Stimulated activated effector memory CD8-positive, alpha-beta T cell treated with anti-CD3 and anti-CD28 coated beads, Interleukin-12 subunit alpha, Interleukin-12 subunit beta, amount 100 ng/mL, for 72 hours (primary cell): ENCODE results near the gene MYH2.

ENCODE experiments used
- ATAC-seq: fragments of 150-1000 bp; cut with Tn5 transposase; 2 replicates; pipeline ENCODE4 v1.10.0; 2021
- DNase-seq, 2 donors: peaks; one replicate each; pipeline ENCODE4 v3.0.0; 2021 to 2022; ENCODE audit warnings: low spot score in 2 of 2
- H3K27ac Mint-ChIP-seq: one replicate; pipeline ENCODE4 v1.8.0; 2022; ENCODE audit warnings: mild to moderate bottlenecking, mixed read lengths
- H3K36me3 Mint-ChIP-seq: one replicate; pipeline ENCODE4 v1.8.0; 2022; ENCODE audit warnings: mild to moderate bottlenecking, mixed read lengths
- H3K4me1 Mint-ChIP-seq: one replicate; pipeline ENCODE4 v1.8.0; 2022; ENCODE audit warnings: mixed read lengths
- H3K4me3 Mint-ChIP-seq: one replicate; pipeline ENCODE4 v1.8.0; 2022; ENCODE audit warnings: mild to moderate bottlenecking, mixed read lengths
- H3K9me3 Mint-ChIP-seq: one replicate; pipeline ENCODE4 v1.8.0; 2022; ENCODE audit warnings: mixed read lengths

Gene MYH2

GRCh38 chr17:10532026-10532425, 17.4 kb downstream of the MYH2 start:
- DNase-seq (no peak), ATAC-seq (no peak)
- H3K36me3 Mint-ChIP-seq, result no peaks in the 10 kb centered on the region
- no peaks in the 10 kb centered on the region for H3K4me1 Mint-ChIP-seq
- no peaks in the 10 kb centered on the region for H3K9me3 Mint-ChIP-seq
- H3K27ac Mint-ChIP-seq, result no peak overlapping the region
- H3K4me3 Mint-ChIP-seq, result no peak overlapping the region

DNA sequence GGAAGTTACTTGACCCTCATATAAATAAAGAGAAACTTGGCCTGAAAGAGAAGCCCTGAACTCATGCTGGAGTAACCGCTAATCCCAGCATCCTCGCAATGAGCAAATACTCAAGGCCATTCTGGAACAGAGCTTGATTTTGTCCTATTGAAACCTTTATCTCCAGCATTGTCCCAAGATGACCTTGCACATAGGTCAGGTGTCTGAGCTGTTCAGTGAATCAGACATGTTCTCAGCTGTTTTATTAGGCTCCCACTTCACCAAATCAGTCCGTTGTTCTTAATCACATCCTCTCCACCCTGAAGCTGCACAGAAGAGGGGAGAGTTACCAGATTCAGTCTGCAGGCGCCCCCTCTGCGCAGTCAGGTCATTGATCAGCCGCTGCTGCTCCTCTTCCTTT, 22.0 kb downstream of the MYH2 start:
- Mint-ChIP-seq H3K4me3 (no peak overlapping the region), H3K4me1 (no peaks in the 10 kb centered on the region), H3K27ac (no peak overlapping the region), H3K9me3 (no peaks in the 10 kb centered on the region), H3K36me3 (no peaks in the 10 kb centered on the region)
- ATAC-seq (no peak), DNase-seq (no peak)

- Mint-ChIP-seq H3K36me3 (no peaks in the 10 kb centered on the region), H3K27ac (no peak overlapping the region), H3K9me3 (no peaks in the 10 kb centered on the region), H3K4me1 (no peaks in the 10 kb centered on the region), H3K4me3 (no peak overlapping the region)
- no peak for ATAC-seq
- no peak for DNase-seq
These were observed 22.9 kb downstream of the MYH2 start for GRCh38 chr17:10526517-10526916.

- ATAC-seq (no peak), DNase-seq (no peak)
- Mint-ChIP-seq H3K27ac (no peak overlapping the region), H3K36me3 (no peaks in the 10 kb centered on the region), H3K4me3 (no peak overlapping the region), H3K9me3 (no peaks in the 10 kb centered on the region), H3K4me1 (no peaks in the 10 kb centered on the region)
These were observed 26.4 kb downstream of the MYH2 start for GRCh38 chr17:10523064-10523463.

DNA sequence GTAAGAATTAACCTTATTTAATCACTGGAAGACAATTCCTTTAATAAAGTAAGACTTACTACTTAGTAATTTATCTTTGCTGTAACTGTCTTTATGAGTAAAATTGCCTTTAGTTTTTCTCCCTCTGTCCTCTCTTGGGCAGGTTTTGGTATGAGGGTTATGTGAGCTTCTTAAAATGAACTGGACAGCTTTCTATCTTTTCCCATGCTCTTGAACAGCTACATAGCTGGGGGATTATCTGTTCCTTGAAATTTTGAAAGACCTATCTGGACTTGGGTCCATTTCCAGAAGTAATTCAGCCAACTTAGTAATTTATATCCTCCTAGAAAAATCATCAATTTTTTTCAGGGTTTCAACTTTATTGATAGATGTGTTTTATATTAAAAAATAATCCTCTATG, 27.5 kb downstream of the MYH2 start:
- no peak overlapping the region for H3K27ac Mint-ChIP-seq
- H3K4me1 Mint-ChIP-seq, result no peaks in the 10 kb centered on the region
- H3K4me3 Mint-ChIP-seq, result no peak overlapping the region
- H3K9me3 Mint-ChIP-seq, result no peaks in the 10 kb centered on the region
- H3K36me3 Mint-ChIP-seq, result no peaks in the 10 kb centered on the region
- DNase-seq (no peak), ATAC-seq (no peak)

GRCh38 chr17:10518271-10519037, 31.0 kb downstream of the MYH2 start, which contains the start of gene MYH1:
TSS of gene MYH1 (minus strand) at chr17:10518542. CDS start at chr17:10516642, 1,900 bp downstream.
- H3K4me1 Mint-ChIP-seq, result no peaks in the 10 kb centered on the region
- no peak within 1 kb of the TSS for H3K4me3 Mint-ChIP-seq
- ATAC-seq, result no peak
- no peak for DNase-seq
- H3K36me3 Mint-ChIP-seq, result no peaks in the 10 kb centered on the region
- no peak within 1 kb of the TSS for H3K27ac Mint-ChIP-seq
- no peaks in the 10 kb centered on the region for H3K9me3 Mint-ChIP-seq

- Mint-ChIP-seq H3K9me3 (no peaks in the 10 kb centered on the region), H3K4me1 (no peaks in the 10 kb centered on the region), H3K36me3 (no peaks in the 10 kb centered on the region), H3K4me3 (no peak overlapping the region), H3K27ac (no peak overlapping the region)
- DNase-seq, result no peak
- ATAC-seq, result no peak
These were observed 32.8 kb downstream of the MYH2 start for GRCh38 chr17:10516638-10517037.

DNA sequence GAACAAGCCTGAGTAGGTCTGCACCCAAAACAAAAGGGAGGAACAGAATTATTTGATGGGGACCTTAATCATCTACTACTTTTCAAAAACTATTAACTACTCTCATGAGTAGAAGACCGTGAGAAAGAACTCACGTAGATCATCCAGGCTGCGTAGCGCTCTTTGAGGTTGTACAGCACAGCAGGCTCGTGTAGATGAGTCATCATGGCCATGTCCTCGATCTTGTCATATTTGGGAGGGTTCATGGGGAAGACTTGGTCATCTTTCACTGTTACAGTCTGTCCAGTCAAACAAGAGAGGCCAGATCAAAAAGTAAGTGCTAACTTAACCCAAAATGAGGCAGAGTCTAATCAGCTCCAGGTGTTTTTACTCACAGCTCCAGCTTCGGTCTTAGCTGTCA, 33.4 kb downstream of the MYH2 start:
- H3K36me3 Mint-ChIP-seq, result no peaks in the 10 kb centered on the region
- no peak overlapping the region for H3K4me3 Mint-ChIP-seq
- no peaks in the 10 kb centered on the region for H3K9me3 Mint-ChIP-seq
- H3K27ac Mint-ChIP-seq, result no peak overlapping the region
- DNase-seq, result no peak
- no peaks in the 10 kb centered on the region for H3K4me1 Mint-ChIP-seq
- no peak for ATAC-seq

- no peak for ATAC-seq
- no peak overlapping the region for H3K4me3 Mint-ChIP-seq
These were observed 36.0 kb downstream of the MYH2 start for GRCh38 chr17:10513299-10514067.

GRCh38 chr17:10512856-10513255, 36.6 kb downstream of the MYH2 start:
- DNase-seq (no peak), ATAC-seq (no peak)
- no peaks in the 10 kb centered on the region for H3K4me1 Mint-ChIP-seq
- H3K9me3 Mint-ChIP-seq, result no peaks in the 10 kb centered on the region
- H3K4me3 Mint-ChIP-seq, result no peak overlapping the region
- H3K27ac Mint-ChIP-seq, result no peak overlapping the region
- no peaks in the 10 kb centered on the region for H3K36me3 Mint-ChIP-seq

More at GRCh38 chr17:10513299-10514067, 36.0 kb downstream of the MYH2 start:
- no peaks in the 10 kb centered on the region for H3K9me3 Mint-ChIP-seq
- H3K27ac Mint-ChIP-seq, result no peak overlapping the region
- no peaks in the 10 kb centered on the region for H3K4me1 Mint-ChIP-seq
- no peak for DNase-seq
- H3K36me3 Mint-ChIP-seq, result no peaks in the 10 kb centered on the region

DNA sequence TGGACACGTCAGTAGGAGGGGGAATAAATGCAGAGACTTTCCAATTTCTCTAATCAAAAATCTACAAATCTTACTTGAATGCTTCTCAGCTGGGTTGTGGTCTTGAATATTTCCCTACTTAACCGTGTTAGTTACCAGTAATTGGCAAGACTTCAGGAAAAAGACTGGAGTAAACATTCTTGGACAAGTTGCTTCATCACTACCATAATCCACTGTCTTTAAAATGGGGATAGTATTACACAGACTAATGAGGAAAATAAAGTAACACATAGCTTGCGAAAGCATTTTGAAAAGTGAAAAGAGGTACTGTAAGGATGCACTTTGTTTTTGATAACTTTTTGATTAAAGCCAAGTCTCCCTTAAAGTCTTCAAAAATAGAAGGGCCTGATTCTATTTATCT, 49.5 kb downstream of the MYH2 start:
- H3K27ac Mint-ChIP-seq, result no peak overlapping the region
- no peaks in the 10 kb centered on the region for H3K9me3 Mint-ChIP-seq
- H3K4me1 Mint-ChIP-seq, result no peaks in the 10 kb centered on the region
- DNase-seq (no peak), ATAC-seq (no peak)
- no peak overlapping the region for H3K4me3 Mint-ChIP-seq
- H3K36me3 Mint-ChIP-seq, result no peaks in the 10 kb centered on the region

DNA sequence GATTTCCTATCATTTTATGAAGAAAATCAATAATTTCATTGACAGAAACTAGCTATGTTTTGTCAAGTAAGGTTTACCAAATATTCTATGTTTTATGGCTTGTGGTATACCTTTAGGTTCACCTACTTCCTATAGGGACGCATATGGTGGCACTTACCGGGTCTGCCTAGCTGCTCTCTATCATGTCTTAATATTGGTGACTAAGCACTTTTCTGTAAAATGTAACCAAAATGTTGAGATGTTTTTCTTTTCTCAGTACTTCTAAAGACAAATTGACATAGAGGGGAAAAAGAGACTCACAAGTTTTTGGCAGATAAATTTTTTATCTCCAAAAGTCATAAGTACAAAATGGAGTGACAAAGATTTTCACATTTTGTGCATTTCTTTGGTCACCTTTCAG, 57.5 kb downstream of the MYH2 start:
- H3K9me3 Mint-ChIP-seq, result peaks cover 27% of the 10 kb centered on the region
- DNase-seq (no peak), ATAC-seq (no peak)
- no peaks in the 10 kb centered on the region for H3K36me3 Mint-ChIP-seq
- H3K4me3 Mint-ChIP-seq, result no peak overlapping the region
- H3K4me1 Mint-ChIP-seq, result no peaks in the 10 kb centered on the region
- no peak overlapping the region for H3K27ac Mint-ChIP-seq

- Mint-ChIP-seq H3K27ac (no peak overlapping the region), H3K9me3 (peaks cover 6% of the 10 kb centered on the region), H3K4me1 (no peaks in the 10 kb centered on the region), H3K36me3 (no peaks in the 10 kb centered on the region), H3K4me3 (no peak overlapping the region)
- ATAC-seq, result no peak
- no peak for DNase-seq
These were observed 67.2 kb downstream of the MYH2 start for GRCh38 chr17:10482252-10482651.

DNA sequence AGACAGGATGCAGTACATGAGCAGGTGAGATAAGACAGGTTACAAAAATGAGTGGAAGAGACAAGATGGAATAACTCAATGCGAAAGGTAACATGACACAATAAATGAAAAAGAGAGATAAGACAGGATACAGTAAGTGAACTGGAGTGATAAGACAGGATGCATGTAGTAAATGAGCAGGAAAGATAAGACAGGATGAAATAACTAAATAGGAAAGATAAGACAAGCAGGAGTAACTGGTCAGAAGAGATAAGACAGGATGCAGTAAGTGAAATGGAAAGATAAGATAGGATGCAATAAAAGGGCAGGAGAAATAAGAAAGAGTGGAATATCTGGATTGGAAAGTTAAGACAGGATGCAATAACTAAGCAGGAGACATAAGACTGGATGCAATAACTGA, 71.8 kb downstream of the MYH2 start:
- DNase-seq, result no peak
- no peak for ATAC-seq
- Mint-ChIP-seq H3K9me3 (no peaks in the 10 kb centered on the region), H3K36me3 (no peaks in the 10 kb centered on the region), H3K27ac (no peak overlapping the region), H3K4me1 (no peaks in the 10 kb centered on the region), H3K4me3 (no peak overlapping the region)

- Mint-ChIP-seq H3K36me3 (no peaks in the 10 kb centered on the region), H3K27ac (no peak overlapping the region), H3K4me1 (no peaks in the 10 kb centered on the region), H3K9me3 (no peaks in the 10 kb centered on the region), H3K4me3 (no peak overlapping the region)
- DNase-seq (no peak), ATAC-seq (no peak)
These were observed 74.9 kb downstream of the MYH2 start for GRCh38 chr17:10474536-10474935.

- Mint-ChIP-seq H3K9me3 (no peaks in the 10 kb centered on the region), H3K36me3 (no peaks in the 10 kb centered on the region), H3K27ac (no peak overlapping the region), H3K4me3 (no peak overlapping the region), H3K4me1 (no peaks in the 10 kb centered on the region)
- no peak for DNase-seq
- ATAC-seq, result no peak
These were observed 77.6 kb downstream of the MYH2 start for GRCh38 chr17:10471858-10472257.
